VCaP (cell line): ENCODE data around the gene PLCB1.

Source experiments
- H3K27ac ChIP-seq: fragments of 450-650 bp; 2 replicates; pipeline ENCODE4 v1.5.1; 2017
- TF ChIP-seq, protein P1 (sequence below): fragments of 450-650 bp; conservative IDR thresholded peaks from 2 replicates; pipeline ENCODE4 v1.5.1; 2017; ENCODE audit warnings: mild to moderate bottlenecking, moderate library complexity

Gene PLCB1

DNA sequence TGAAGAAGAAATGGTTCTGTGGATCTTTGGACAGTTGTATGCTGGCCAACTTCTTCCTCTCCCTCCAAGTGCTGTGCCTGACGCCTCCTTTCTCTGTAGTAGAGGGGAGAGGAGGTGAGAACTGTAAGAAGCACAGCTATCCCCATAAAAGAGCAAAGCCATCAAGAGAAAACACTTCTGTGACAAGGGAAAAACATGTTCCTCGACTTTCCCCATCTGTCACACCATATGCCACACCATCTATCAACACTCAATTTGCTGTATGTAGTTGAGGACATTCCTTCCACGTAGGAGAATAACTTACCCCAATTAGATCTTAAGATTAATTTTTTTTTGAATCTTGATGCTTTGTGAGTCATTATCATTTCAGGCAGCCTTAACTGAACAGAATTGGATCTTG lies 780.7 kb downstream of the PLCB1 start:
- TF ChIP-seq, protein P1, sequence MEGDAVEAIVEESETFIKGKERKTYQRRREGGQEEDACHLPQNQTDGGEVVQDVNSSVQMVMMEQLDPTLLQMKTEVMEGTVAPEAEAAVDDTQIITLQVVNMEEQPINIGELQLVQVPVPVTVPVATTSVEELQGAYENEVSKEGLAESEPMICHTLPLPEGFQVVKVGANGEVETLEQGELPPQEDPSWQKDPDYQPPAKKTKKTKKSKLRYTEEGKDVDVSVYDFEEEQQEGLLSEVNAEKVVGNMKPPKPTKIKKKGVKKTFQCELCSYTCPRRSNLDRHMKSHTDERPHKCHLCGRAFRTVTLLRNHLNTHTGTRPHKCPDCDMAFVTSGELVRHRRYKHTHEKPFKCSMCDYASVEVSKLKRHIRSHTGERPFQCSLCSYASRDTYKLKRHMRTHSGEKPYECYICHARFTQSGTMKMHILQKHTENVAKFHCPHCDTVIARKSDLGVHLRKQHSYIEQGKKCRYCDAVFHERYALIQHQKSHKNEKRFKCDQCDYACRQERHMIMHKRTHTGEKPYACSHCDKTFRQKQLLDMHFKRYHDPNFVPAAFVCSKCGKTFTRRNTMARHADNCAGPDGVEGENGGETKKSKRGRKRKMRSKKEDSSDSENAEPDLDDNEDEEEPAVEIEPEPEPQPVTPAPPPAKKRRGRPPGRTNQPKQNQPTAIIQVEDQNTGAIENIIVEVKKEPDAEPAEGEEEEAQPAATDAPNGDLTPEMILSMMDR = no peak
- H3K27ac ChIP-seq = no peak overlapping the region

DNA sequence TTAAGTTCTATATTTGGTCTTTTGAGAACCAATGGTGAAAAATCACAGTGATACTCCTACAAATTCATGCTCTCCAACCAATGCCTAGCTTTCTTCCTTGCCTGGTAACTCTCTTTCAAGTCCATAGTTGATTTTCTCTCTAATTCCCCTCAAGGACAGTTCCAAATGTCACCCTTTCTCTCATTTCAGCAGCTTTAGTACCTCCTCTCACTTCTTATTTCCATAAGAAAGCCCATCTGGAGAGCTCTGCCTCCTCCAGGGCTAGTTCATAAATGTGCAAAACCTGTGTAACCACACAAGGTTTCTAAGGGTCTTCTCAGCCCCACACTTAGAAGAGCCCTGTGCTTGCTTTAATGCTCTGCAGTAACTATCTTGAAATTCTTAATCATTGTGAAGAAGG lies 781.4 kb downstream of the PLCB1 start:
- TF ChIP-seq, protein P1 = no peak
- no peak overlapping the region for H3K27ac ChIP-seq

DNA sequence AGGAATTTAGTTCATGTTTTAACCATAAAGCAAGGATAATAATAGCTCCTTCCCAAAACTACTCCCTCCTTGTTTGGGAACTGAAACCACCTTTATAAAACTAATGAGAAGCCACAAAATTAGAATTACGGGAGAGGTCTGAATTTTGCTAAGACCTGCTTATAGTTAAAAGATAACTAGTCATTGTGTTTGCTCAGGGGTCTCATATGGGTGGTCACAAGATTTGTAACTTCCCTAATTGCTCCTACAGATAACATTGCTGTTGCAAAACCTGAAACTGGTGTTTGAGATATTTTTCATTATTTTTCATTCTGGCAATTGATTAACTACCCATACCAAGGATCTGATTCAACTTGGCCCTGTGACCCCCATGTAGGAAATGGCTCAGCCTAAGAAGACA lies 782.4 kb downstream of the PLCB1 start:
- TF ChIP-seq, protein P1 = no peak
- no peak overlapping the region for H3K27ac ChIP-seq

DNA sequence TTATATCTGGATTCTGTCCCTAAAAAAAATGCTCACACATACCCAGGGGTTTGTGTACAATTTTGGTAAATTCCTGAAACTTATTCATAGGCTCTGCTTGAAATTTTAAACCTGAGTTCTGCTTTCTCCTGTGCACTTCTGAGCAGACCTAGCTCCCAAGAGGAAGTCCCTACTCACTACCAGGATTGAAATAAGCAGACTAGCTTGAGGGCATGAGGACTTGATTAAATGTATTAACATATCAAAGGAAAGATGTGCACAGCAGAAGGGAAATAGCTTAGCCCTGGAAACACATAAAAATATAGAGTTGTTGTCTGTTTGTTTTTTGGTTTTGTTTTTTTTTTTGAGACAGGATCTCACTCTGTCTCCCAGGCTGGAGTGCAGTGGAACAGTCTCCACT lies 785.0 kb downstream of the PLCB1 start:
- TF ChIP-seq, protein P1 = no peak
- H3K27ac ChIP-seq = no peak overlapping the region

DNA sequence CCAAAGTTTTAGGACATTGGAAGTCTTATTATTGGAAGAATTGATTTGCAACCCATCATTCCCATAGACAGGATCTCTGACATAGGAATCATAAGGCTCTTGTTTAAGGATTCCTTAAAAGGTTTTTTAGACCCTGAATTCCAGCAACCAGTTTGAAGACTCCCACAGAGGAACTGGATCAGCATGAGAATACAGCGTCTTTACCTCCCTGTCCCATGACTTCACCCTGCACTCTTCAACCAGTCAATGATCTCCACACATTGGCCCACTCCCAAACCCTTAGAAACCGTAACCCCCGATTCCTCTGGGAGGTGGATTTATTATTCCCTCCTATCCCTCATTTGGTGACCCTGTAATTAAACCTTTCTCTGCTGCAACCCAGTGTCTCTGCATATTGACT lies 786.1 kb downstream of the PLCB1 start:
- TF ChIP-seq, protein P1 = no peak

DNA sequence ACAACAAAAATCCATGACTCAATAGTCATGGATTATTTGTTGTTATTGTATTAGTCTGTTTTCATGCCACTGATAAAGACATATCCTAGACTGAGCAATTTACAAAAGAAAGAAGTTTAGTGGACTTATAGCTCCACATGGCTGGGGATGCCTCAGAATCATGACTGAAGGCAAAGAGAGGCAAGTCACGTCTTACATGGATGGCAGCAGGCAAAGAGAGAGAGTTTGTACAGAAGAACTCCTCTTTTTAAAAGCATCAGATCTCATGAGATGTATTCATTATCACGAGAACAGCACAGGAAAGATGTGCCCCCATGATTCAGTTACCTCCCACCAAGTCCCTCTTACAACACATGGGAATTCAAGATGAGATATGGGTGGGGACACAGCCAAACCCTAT lies 792.5 kb downstream of the PLCB1 start:
- TF ChIP-seq, protein P1 = no peak
- no peak overlapping the region for H3K27ac ChIP-seq

More for the DNA sequence above, 786.1 kb downstream of the PLCB1 start:
- no peak overlapping the region for H3K27ac ChIP-seq

DNA sequence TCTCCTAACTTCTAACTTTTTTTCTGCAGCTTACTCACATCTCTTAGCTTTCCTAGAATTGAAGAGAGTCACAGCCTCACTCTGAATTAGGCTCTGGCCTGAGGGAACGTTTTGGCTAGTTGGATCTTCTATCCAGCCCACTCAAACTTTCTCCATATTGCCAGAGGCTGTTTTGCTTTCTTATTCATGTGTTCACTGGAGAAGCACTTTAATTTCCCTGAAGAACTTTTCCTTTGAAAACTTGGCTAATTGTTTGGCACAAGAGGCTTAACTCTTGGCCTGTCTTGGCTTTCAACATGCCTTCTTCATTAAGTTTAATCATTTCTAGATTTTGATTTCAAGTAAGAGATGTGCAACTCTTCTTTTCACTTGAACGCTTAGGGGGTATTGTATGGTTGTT lies 798.7 kb downstream of the PLCB1 start:
- TF ChIP-seq, protein P1 = no peak
- no peak overlapping the region for H3K27ac ChIP-seq
